Adrenal gland (tissue), 5 donors: ENCODE data around the gene ABTB2.

ENCODE experiments used
- POLR2A ChIP-seq, 2 donors: fragments of 450-650 bp; IDR thresholded peaks; one replicate each; pipeline ENCODE4 v1.6.1; 2017; ENCODE audit warnings: antibody characterized with exemption in 2 of 2, mild to moderate bottlenecking in 2 of 2, moderate library complexity in 1 of 2
- TF ChIP-seq, protein P1 (sequence below), 6 experiments: fragments of 450-650 bp in 4 of 6; fragments of 200-600 bp in 2 of 6; sonication (generic) in 1 of 6; IDR thresholded peaks; 1 replicate in 5 of 6; 2 replicates in 1 of 6; pipeline versions ENCODE4 v1.5.1 to v1.8.0; 2016 to 2021; ENCODE audit warnings: antibody characterized with exemption in 6 of 6, mild to moderate bottlenecking in 2 of 6, moderate library complexity in 1 of 6
- donor health status: DM: no; HTN: no; CAD: no.

DNA sequence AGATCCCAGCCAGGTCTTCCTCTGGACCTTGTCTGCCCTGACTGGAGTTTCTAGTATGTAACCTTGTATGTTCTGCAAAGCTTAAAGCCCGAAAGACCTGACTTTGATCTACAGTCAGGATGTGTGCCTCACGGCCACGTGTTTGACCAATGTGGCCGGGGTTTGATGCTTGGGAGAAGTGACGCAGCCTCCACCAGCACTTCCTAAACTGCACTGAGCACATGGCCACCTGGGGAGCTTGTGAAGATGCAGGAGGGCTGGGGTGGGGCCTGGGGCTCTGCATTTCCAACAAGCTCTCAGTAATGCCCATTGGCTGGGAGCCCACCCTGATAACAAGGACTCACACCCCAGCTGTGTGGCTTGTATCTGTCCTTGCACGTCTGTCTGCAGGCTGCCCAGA lies 199.1 kb downstream of the ABTB2 start:
- TF ChIP-seq, protein P1, sequence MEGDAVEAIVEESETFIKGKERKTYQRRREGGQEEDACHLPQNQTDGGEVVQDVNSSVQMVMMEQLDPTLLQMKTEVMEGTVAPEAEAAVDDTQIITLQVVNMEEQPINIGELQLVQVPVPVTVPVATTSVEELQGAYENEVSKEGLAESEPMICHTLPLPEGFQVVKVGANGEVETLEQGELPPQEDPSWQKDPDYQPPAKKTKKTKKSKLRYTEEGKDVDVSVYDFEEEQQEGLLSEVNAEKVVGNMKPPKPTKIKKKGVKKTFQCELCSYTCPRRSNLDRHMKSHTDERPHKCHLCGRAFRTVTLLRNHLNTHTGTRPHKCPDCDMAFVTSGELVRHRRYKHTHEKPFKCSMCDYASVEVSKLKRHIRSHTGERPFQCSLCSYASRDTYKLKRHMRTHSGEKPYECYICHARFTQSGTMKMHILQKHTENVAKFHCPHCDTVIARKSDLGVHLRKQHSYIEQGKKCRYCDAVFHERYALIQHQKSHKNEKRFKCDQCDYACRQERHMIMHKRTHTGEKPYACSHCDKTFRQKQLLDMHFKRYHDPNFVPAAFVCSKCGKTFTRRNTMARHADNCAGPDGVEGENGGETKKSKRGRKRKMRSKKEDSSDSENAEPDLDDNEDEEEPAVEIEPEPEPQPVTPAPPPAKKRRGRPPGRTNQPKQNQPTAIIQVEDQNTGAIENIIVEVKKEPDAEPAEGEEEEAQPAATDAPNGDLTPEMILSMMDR (IDR thresholded peaks at IDR 0.05) = no peak
- no peak for TF ChIP-seq POLR2A (IDR thresholded peaks at IDR 0.05)
